HG03280 (cell line): Measurements from ENCODE around the gene LRP4.
"Not testable (repeated sequence)": the region's sequence is repeated elsewhere in the genome, so short reads cannot be mapped to it uniquely, and the experiment has no call there.

ENCODE experiments used
- ATAC-seq: cut with Tn5 transposase; IDR thresholded peaks from one replicate; pipeline ENCODE4 v1.9.1; 2021; ENCODE audit warnings: mild to moderate bottlenecking, moderate library complexity; ENCODE audit not compliant: unreplicated experiment

LRP4 gene

DNA sequence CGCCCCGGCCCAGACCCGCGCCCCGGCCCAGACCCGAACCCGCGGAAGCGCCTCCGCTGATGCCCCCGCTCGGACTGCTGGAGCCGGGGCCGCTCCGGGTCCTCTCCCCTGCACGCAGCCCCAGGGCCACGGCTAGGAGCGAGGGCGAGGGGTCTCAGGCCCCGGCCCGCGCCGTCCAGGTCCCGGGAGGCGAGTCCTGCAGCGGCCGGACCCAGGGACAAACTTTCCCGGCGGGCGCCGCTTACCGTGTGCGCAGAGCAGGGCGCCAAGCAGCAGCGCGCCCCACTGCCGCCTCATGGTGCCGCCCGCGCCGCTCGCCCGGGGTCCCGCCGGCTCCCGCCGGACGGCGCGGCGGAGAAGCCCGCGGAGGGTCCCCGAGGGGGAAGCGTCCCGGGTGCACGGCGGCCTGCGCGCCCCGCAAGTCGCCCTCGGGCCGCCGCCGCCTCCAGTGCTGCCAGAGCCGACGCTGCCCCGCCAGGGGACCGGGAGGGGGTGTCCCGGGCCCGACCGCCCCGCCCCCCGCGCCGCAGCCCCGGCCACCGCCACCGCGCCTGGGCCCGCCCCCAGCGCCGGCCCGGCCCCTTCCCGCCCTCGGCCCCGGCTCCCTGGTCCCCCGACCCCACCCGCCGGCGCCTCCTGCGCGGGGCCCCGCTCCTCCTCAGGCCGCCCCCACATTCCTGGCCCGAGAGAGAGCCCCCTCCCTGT lies at the start of gene LRP4:
TSS of gene LRP4 (minus strand) at position 468 of the 705 bp plus-strand sequence. CDS start at position 297, 171 bp downstream.
- no peak for ATAC-seq

DNA sequence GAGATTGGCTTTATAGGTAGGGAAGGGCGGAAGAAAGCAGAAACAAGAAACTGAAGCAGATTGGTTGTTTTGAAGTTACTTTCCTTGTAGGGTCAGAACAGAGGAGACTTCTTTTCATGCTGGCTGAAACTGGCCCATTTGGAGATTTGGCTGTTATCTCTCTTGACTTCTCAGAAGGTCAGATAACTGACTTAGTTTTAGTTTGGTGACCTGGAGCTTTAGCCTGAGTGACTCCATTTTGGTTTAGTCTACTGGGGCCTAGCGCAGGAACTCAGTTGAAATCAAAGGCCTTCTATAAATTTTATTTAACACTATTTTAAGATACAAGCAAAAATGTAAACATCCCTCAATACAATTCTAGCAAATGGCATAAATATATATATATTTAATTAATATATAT lies 49.6 kb upstream of the LRP4 start:
- no peak for ATAC-seq

GRCh38 chr11:46966773-46967172 lies 48.4 kb upstream of the LRP4 start:
- no peak for ATAC-seq

DNA sequence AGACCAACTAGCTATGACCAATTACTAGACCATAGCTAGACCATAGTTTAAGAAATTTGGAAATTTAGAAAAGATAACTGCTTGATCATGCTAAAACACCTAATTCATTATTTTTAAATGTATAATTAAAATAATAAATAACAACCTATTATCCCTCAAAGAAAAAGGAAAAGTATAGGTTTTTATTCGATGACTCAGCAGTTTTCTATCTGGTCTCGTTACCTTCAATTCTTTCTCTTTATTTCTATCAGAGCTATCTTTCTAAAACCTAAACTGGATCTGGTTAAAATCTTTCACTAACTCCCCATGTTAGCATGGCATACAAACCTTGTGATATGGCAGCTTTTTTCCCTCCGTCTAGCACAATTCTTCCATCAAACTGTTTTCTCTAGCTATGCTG lies 45.5 kb upstream of the LRP4 start:
- no peak for ATAC-seq

DNA sequence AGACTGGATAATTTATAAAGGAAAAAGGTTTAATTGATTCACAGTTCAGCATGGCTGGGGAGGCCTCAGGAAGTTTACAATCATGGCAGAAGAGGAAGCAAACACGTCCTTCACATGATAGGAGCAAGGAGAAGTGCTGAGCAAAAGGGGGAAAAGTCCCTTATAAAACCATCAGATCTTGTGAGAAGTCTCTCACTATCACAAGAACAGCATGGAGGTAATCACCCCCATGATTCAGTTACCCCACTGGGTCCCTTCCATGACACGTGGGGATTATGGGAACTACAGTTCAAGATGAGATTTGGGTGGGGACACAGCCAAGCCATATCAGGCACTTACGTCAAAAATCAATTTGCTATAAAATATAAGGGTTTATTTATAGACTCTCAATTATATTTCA lies 43.5 kb upstream of the LRP4 start:
- ATAC-seq: not testable (repeated sequence)

DNA sequence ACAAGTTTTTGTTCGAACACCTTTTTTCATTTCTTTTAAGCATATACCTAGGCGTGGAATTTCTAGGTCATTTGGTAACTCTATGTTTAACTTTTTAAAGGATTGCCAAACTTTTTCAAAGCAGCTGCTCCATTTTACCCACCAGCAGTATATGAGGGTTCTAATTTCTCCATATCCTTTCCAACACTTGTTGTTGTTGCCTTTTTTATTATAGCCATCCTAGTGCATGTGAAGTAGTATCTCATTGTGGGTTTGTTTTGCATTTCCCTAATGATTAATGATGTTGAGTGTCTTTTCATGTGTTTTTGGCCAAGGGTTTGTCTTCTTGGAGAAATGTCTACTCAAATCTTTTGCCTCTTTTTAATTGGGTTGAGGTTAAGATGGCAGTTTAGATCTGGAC lies 42.7 kb upstream of the LRP4 start:
- ATAC-seq: no peak

GRCh38 chr11:46958777-46959176 lies 40.4 kb upstream of the LRP4 start:
- no peak for ATAC-seq

DNA sequence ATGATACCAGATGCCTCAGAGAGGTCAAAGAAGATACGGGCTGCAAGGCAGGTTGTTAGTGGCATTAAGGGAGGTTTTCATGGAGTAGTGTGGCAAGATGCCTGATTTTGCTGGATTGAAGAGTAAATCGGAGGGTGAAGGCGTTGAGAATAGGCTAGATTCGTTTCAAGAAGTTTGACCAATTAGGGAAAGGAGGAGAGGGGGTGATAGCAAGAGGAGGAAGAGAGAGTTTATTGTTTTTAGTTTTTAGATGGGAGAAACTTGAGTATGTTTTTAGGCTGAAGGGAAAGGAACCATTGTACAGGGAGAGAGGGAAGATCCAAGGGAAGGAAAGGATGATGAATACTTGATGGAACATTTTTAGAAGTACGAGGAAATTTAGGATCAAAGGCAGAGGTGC lies 34.7 kb upstream of the LRP4 start:
- ATAC-seq: no peak

DNA sequence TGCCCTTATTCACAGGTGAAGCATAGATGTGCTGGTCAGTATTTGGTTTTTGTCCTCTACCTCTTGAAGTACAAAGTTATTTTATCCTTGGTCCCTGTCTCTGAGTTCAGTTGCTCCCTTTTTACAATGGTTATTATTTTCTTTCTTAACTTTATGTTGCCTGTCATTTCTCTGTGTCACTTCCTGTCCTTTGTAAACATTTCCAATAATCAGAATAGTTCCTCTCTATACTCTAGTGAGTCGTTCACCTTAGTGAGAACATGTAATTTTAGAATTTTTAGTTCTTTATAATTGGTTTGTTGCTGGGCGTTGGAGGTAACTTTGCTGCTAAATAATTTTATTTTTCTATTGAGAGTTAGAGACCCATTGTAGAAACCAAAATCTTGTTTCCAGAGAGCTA lies 34.2 kb upstream of the LRP4 start:
- no peak for ATAC-seq

DNA sequence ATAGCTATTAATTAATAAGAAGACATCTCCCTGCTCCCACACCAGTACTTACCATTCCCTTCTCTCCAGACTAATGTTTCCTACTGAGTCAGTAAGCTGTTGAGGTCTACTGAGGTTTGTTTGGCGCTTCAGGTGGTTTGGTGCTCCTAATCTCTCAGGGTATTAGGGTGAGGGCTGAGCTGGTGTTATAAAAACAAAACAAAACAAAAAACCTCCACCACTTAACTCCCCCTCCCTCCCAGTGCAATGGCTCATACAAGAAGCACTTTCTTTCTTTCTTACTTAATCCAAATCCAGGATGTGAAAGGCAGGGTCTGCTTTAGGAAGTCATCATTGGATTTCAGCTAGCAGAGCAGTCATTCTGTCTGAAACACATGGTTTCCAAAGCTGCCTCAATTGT lies 33.5 kb upstream of the LRP4 start:
- no peak for ATAC-seq

GRCh38 chr11:46949297-46949696 lies 30.9 kb upstream of the LRP4 start:
- ATAC-seq: no peak

DNA sequence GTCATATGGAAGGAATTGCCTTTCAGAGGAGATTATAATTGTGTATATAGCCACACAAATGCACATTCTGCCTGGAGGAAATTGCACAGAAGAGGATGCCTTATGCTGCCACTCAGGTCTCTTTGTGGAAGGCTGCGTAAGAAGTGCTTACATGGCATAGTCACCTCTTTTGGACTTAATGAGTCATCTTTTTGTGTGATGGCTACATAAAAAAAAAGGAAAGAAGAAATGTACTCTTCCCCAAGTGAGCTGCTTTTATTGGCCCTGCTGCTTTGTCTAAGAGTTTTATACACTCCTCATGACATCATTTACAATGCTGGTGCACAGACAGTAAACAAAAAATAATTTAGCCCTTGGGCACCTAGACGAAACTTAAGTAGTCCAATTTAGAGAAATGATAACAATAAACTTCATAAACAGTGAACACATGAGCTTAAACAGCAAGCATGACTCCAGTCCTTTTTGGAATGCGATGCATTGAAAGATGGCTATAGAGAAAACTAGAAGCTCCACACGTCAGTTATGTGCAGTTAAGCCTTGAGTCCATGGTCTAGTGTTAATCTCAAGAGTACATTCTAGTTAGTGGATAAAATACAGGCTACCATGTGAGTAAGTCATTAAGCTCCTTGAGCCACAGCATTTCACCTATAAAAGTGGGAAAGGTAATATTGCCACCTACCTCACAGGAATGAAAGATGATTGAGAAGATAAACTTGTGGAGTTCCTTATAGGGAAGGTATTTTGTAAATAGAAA lies 30.2 kb upstream of the LRP4 start:
- ATAC-seq: no peak

DNA sequence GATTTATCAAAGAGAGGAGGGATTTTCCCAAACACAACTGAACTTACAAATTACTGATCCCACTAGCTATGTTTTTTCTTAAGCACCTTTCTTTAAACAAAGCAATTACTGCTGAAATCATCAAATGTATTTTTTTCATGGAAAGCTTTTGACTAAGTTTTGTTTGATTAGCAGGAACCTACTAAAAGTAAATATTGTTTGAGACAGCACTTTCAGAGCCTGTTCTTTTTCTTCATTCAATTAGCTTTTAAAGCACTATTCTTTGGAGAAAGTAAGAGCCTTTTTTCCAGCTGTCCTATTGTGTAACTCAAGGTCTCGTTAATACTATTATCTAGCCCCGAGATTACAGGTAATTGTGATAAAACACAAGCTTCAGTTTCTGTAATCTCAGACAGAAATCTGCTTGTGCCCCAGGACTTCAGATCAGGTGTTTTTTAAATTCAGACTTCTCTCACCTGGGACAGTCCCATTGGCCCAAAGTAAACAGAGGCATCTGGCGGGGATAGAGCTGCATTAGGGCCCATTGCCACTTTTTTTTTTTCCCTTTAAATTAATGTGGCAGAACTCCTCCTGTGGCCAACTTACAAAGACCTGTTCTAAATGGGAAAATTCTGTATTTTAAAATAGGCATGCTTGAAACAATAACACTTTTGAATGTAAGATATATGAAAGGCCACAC lies 29.2 kb upstream of the LRP4 start:
- ATAC-seq: no peak

DNA sequence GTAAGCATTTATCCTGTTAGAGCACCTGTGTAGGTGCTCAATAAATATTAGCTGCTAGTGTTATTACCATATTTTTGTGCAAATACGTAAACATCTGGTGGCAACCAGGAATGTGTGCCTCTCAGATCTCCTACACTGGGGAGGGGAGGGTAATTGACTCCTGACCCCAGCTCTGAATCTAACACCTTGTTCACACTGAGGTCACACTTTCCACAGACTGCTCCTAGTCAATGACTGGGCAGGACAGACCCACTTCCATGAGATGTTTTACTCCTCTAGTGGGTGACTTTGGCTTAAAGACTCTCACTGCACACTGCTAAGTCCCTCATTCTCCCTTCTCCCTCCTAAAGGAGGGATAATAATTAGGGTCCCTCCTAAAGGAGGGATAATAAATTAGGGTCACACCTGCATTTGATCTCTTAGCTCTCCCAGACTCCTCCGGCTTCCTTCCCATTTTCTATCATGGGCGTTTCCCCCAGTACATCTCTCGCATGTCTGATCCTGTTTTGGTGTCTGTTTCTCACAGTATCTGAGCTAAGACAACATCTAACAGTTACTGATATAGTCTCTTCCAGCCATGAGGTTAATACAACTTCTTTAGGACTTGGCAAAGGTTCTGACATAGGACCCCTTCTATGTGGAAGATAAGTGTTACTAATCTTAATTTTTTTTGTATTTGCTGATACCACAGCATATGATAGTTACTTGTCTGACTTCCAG lies 26.2 kb upstream of the LRP4 start:
- no peak for ATAC-seq

DNA sequence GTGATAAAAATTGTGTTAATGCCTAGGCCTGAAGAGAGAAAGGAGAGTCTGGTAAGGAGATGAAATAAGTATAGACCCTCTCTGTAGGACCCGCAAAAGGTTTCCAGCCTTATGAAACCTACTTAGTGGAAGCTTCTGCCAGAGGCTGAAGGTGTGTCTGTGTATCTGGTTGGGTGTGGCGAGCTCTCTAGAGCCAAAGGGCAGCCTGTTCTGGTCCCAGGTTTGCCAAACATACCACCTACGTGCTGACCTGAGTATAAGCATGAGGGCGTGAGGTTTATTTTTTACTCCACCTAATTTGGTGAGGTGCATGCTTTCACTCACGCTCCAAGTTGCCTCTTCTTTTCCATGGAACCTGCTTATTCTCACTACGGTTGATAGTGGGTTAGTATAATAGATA lies 23.8 kb upstream of the LRP4 start:
- ATAC-seq: no peak

GRCh38 chr11:46936138-46937110 lies 18.1 kb upstream of the LRP4 start, which contains the start of gene CSTPP1:
TSS of gene CSTPP1 (plus strand) at chr11:46936761. CDS start at chr11:46936806, 45 bp downstream.
- peak; percentile 93 for ATAC-seq

DNA sequence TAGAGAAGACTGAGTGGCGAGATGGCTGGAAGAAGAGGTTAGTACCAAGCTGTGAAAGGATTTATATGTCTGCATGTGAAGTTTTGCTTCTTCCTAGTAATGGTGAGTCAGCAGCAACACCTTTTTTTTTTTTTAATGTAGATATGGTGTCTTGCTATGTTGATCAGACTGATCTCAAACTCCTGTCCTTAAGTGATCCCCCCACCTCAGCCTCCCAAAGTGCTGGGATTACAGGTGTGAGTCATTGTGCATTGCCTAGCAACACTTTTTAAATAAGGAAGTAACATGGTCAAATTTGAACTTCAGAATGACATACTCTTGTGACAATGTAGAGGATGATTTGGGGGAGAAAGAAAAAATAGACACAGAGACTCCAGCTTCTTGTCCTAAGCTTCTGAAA lies 11.7 kb upstream of the LRP4 start:
- ATAC-seq: no peak

GRCh38 chr11:46928701-46929100 lies 10.4 kb upstream of the LRP4 start:
- ATAC-seq: not testable (repeated sequence)

DNA sequence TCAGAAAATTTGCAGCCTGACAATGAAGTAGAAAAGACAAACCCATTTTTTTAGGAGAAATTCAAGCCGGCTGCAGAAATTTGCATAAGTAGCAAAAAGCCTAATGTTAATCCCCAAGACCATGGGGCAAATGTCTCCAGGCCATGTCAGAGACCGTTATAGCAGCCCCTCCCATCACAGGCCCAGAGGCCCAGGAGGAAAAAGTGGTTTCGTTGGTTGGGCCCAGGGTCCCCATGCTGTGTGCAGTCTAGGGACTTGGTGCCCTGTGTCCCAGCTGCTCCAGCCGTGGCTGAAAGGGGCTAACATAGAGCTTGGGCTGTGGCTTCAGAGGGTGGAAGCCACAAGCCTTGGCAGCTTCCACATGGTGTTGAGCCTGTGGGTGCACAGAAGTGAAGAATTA lies 9.6 kb upstream of the LRP4 start:
- ATAC-seq: not testable (repeated sequence)

- no peak for ATAC-seq
These were observed 2.4 kb upstream of the LRP4 start for GRCh38 chr11:46920755-46921154.
